Bronchial epithelial cell (primary cell): ENCODE measurements around the gene SNX6. TPM values are rescaled to one million over a fixed set of nuclear protein-coding genes. Genes with fewer than 3 reads are reported as not detected.

Source experiments
- DNase-seq: peaks from one replicate; pipeline ENCODE4 v3.0.0-alpha.2; 2010; ENCODE audit warnings: low read depth
- FAIRE-seq: peaks from 2 replicates; lab custom pipeline; 2011; peaks lifted over from hg19 to GRCh38; lab: Jason Lieb, UNC
- H3K27me3 ChIP-seq: 2 replicates; pipeline ENCODE4 v1.5.1; 2011; ENCODE audit warnings: low read length; ENCODE audit not compliant: control insufficient read depth, insufficient read depth
- H3K36me3 ChIP-seq: 2 replicates; pipeline ENCODE4 v1.5.1; 2011; ENCODE audit warnings: low read length; ENCODE audit not compliant: control insufficient read depth, insufficient read depth
- H3K4me3 ChIP-seq: 2 replicates; pipeline ENCODE4 v1.5.1; 2011; ENCODE audit warnings: mild to moderate bottlenecking, low read depth, low read length, control low read depth
- total RNA-seq: library from RNA; depleted of rRNA; stranded (reverse); fragments of >200 nt; gene quantifications from 2 replicates; pipeline ENCODE4 v1.2.1, GENCODE V29; 2014
- TF ChIP-seq, protein P1 (sequence below): IDR thresholded peaks from 2 replicates; pipeline ENCODE4 v1.5.1; 2011; ENCODE audit warnings: mild to moderate bottlenecking, moderate library complexity, low read length, control low read depth, inconsistent platforms; ENCODE audit not compliant: insufficient read depth, severe bottlenecking

Gene SNX6
- total RNA-seq, 1 donor from 2014 or later: 146 TPM

DNA sequence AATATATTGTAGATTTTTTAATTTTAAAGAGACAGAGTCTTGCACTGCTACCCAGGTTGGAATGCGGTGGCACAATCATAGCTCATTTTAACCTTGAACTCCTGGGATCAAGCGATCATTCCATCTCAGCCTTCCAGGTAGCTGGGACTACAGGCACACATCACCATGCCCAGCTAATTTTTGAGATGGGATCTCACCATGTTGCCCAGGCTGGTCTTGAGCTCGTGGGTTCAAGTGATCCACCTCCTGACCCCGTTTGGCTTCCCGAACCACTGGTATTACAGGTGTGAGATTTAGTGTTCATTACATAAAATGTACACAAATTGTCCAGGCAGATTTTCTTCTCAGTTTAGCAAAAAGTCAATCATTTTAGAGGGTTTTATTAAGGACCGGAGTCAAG lies 13.6 kb downstream of the SNX6 start:
- H3K4me3 ChIP-seq: no peak overlapping the region
- DNase-seq: no peak
- peaks cover 1% of the 10 kb centered on the region for H3K36me3 ChIP-seq
- FAIRE-seq: no peak
- TF ChIP-seq, protein P1, sequence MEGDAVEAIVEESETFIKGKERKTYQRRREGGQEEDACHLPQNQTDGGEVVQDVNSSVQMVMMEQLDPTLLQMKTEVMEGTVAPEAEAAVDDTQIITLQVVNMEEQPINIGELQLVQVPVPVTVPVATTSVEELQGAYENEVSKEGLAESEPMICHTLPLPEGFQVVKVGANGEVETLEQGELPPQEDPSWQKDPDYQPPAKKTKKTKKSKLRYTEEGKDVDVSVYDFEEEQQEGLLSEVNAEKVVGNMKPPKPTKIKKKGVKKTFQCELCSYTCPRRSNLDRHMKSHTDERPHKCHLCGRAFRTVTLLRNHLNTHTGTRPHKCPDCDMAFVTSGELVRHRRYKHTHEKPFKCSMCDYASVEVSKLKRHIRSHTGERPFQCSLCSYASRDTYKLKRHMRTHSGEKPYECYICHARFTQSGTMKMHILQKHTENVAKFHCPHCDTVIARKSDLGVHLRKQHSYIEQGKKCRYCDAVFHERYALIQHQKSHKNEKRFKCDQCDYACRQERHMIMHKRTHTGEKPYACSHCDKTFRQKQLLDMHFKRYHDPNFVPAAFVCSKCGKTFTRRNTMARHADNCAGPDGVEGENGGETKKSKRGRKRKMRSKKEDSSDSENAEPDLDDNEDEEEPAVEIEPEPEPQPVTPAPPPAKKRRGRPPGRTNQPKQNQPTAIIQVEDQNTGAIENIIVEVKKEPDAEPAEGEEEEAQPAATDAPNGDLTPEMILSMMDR: no peak
- H3K27me3 ChIP-seq: no peaks in the 10 kb centered on the region

- FAIRE-seq (no peak), DNase-seq (no peak)
- Histone ChIP-seq H3K36me3 (peaks cover 1% of the 10 kb centered on the region), H3K27me3 (no peaks in the 10 kb centered on the region), H3K4me3 (no peak overlapping the region)
- TF ChIP-seq, protein P1: no peak
Measured at GRCh38 chr14:34615507-34615906, 14.4 kb downstream of the SNX6 start.

- H3K4me3 ChIP-seq: no peak overlapping the region
- peaks cover 1% of the 10 kb centered on the region for H3K36me3 ChIP-seq
- TF ChIP-seq, protein P1: no peak
- no peak for DNase-seq
- no peaks in the 10 kb centered on the region for H3K27me3 ChIP-seq
- no peak for FAIRE-seq
Measured at GRCh38 chr14:34614638-34615037, 15.3 kb downstream of the SNX6 start.

DNA sequence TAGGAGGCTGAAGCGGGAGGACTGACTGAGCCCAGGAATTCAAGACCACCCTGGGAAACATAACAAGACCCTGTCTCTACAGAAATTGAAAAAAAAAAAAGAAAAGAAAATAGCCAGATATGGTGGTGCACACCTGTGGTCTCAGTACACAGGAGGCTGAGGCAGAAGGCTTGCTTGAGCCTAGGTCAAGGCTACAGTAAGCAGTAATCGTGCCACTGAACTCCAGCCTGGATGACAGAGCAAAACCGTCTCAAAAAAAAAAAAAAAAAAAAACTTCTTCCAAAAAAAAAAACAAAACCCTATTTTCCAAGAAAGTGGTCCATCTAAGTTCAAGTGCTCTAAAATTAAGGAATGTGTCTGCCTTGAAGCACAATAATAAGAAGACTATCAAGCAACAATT lies 19.8 kb downstream of the SNX6 start:
- TF ChIP-seq, protein P1: no peak
- peaks cover 4% of the 10 kb centered on the region for H3K36me3 ChIP-seq
- no peaks in the 10 kb centered on the region for H3K27me3 ChIP-seq
- DNase-seq (no peak), FAIRE-seq (no peak)
- H3K4me3 ChIP-seq: no peak overlapping the region

DNA sequence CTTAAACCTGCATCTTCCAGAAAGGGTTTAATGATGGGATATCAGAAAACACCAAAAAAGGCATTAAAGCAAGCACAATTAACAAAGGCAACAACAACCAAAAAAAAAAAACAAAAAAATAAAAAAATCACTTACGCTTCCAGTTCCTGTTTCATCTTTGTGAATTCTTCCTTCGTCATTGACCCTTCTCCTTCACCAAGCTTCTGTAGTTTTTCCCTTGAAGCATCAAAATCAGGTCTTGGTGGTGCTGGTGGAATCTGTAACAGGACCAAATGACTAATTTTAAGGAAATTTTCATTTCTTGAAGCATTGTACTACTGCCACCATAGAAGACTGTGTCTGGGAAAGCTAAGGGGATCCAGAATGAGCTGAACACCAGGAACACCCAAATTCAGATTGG lies 24.5 kb downstream of the SNX6 start:
- DNase-seq: no peak
- no peak overlapping the region for H3K4me3 ChIP-seq
- no peaks in the 10 kb centered on the region for H3K27me3 ChIP-seq
- peaks cover 8% of the 10 kb centered on the region for H3K36me3 ChIP-seq
- TF ChIP-seq, protein P1: no peak
- no peak for FAIRE-seq

- TF ChIP-seq, protein P1: no peak
- H3K4me3 ChIP-seq: no peak overlapping the region
- FAIRE-seq (no peak), DNase-seq (peak; percentile 48)
- H3K36me3 ChIP-seq: peaks cover 8% of the 10 kb centered on the region
- H3K27me3 ChIP-seq: no peaks in the 10 kb centered on the region
Measured at GRCh38 chr14:34604995-34605394, 25.0 kb downstream of the SNX6 start.
